ENCODE results near the gene JAK1.

JAK1 gene

GRCh38 chr1:64979358-64979757 is 13.0 kb upstream of the JAK1 start:
- DNase-seq (ENCODE audit: low read depth, low spot score), result no peak
- TF ChIP-seq CTCF (IDR thresholded peaks at IDR 0.05; ENCODE audit: low read depth, low read length), result no peak
- H3K4me3 ChIP-seq (ENCODE audit: low read depth, low read length), result no peak overlapping the region
- in situ Hi-C loops (cut with HindIII; ENCODE audit: low sequenced_read_pairs), result no loop called here

GRCh38 chr1:64976361-64976760 is 10.0 kb upstream of the JAK1 start:
- in situ Hi-C loops (cut with HindIII; ENCODE audit: low sequenced_read_pairs), result no loop called here
- no peak for DNase-seq (ENCODE audit: low read depth, low spot score)
- H3K4me3 ChIP-seq (ENCODE audit: low read depth, low read length), result no peak overlapping the region
- no peak for TF ChIP-seq CTCF (IDR thresholded peaks at IDR 0.05; ENCODE audit: low read depth, low read length)

GRCh38 chr1:64975740-64976139 is 9.4 kb upstream of the JAK1 start:
- in situ Hi-C loops (cut with HindIII; ENCODE audit: low sequenced_read_pairs), result no loop called here
- no peak for TF ChIP-seq CTCF (IDR thresholded peaks at IDR 0.05; ENCODE audit: low read depth, low read length)
- no peak overlapping the region for H3K4me3 ChIP-seq (ENCODE audit: low read depth, low read length)
- no peak for DNase-seq (ENCODE audit: low read depth, low spot score)

- no peak for TF ChIP-seq CTCF (IDR thresholded peaks at IDR 0.05; ENCODE audit: low read depth, low read length)
- in situ Hi-C loops (cut with HindIII; ENCODE audit: low sequenced_read_pairs), result no loop called here
- no peak overlapping the region for H3K4me3 ChIP-seq (ENCODE audit: low read depth, low read length)
- DNase-seq (ENCODE audit: low read depth, low spot score), result no peak
Measured at GRCh38 chr1:64975127-64975526, 8.8 kb upstream of the JAK1 start.

- no peak overlapping the region for H3K4me3 ChIP-seq (ENCODE audit: low read depth, low read length)
- no peak for TF ChIP-seq CTCF (IDR thresholded peaks at IDR 0.05; ENCODE audit: low read depth, low read length)
- no peak for DNase-seq (ENCODE audit: low read depth, low spot score)
- in situ Hi-C loops (cut with HindIII; ENCODE audit: low sequenced_read_pairs), result no loop called here
Measured at GRCh38 chr1:64974288-64974825, 8.0 kb upstream of the JAK1 start.

- in situ Hi-C loops (cut with HindIII; ENCODE audit: low sequenced_read_pairs), result no loop called here
- no peak overlapping the region for H3K4me3 ChIP-seq (ENCODE audit: low read depth, low read length)
- no peak for DNase-seq (ENCODE audit: low read depth, low spot score)
- no peak for TF ChIP-seq CTCF (IDR thresholded peaks at IDR 0.05; ENCODE audit: low read depth, low read length)
Measured at GRCh38 chr1:64973061-64973647, 6.8 kb upstream of the JAK1 start.
